ENCODE results near the gene ZNF354B. TPM values are rescaled to one million over a fixed set of nuclear protein-coding genes. Genes with fewer than 3 reads are reported as not detected.
A peak's percentile ranks its signal among the peaks of the same experiment; 100 is the strongest.

Gene ZNF354B
- 8.4 TPM for total RNA-seq

DNA sequence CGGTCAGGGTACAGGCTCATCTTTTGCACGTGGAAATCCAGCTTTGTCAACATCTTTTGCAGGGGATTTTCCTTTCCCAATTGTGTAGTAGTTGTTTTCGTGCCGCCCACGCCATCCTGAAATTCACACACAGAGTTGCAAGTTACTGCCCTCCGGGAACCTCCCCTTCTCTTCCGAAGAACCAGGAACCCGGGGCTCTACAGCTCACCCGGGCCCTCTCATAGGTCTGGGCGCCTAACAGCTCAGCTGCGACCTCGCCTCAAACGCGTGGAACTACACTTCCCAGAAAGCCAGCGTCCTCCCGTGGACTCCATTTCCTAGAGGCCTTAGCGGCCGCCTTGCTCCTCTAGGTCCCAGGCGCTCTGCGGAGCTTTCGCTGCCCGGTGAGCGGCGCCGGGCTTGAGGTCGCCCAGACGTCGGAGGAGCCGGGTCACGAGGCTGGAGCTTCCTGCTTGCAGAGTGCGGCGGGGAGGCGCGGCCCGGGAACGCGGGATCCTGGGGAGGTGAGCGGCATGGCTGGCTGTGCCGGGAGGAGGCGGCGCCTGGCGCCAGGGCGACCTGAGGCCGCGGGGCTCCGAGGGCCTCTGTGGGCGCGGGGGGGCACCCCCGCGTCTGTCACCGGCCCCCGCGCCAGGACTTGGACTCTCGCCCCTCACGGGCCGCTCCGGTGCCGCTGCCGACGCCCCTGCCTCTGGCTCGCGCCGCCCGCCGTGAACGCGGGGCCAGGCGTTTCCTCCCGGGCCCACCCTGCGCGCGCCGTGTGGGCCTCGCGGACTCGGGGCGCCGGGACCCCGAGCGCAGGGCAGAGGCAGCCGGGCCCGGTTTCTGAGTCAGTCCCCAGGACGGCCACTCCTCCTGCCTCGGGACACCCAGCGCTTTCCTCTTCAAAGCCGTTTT is at the start of gene ZNF354B:
ZNF354B (plus strand) TSS at position 329 of the 897 bp plus-strand sequence. CDS start 1,095 bp downstream, outside the sequence.
- Histone ChIP-seq H3K36me3 (ENCODE audit: control insufficient read depth in 3 of 3, insufficient read depth in 3 of 3, low read length in 3 of 3) (peaks cover 8 to 20% (median 12%) of the 10 kb centered on the region in 3 donors), H3K27ac (ENCODE audit: low read depth, low read length) (peak within 1 kb of the TSS; percentile 69), H3K4me1 (ENCODE audit: control insufficient read depth in 3 of 3, insufficient read depth in 3 of 3, low read length in 3 of 3) (peaks cover 7 to 12% (median 11%) of the 10 kb centered on the region in 3 donors), H3K9me3 (ENCODE audit: control insufficient read depth in 3 of 3, low read length in 3 of 3) (no peaks in the 10 kb centered on the region), H3K9ac (ENCODE audit: low read depth in 1 of 3, low read length in 3 of 3) (peak within 1 kb of the TSS; percentile 61 to 81 (median 78)), H3K27me3 (ENCODE audit: control insufficient read depth in 3 of 3, insufficient read depth in 3 of 3, low read length in 3 of 3) (peaks cover 0 to 3% (median 0%) of the 10 kb centered on the region in 3 donors), H3K4me3 (ENCODE audit: low read length in 3 of 3) (peak within 1 kb of the TSS; percentile 59 to 81 (median 75))

DNA sequence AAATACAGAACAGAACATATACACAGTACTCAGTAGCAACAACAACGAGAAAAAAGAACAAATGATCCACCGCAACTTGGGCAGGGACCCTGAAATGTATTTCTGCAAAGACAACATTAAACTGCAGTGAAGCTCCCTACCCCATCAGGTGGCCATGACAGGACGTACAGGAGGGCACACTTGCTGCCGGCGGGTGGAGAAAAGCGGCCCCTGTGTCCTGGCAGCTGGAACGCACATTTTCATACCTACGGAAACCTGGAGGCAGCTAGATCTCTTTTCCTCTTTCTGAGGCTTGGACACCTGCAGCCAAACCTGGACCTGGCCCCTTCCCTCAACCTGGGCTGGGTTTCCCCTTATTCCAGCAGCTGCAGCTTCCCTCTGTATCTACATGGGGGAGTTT is 42.2 kb upstream of the ZNF354B start:
- Histone ChIP-seq H3K27me3 (ENCODE audit: control insufficient read depth in 3 of 3, insufficient read depth in 3 of 3, low read length in 3 of 3) (no peaks in the 10 kb centered on the region), H3K36me3 (ENCODE audit: control insufficient read depth in 3 of 3, insufficient read depth in 3 of 3, low read length in 3 of 3) (no peaks in the 10 kb centered on the region), H3K4me1 (ENCODE audit: control insufficient read depth in 3 of 3, insufficient read depth in 3 of 3, low read length in 3 of 3) (no peaks in the 10 kb centered on the region), H3K4me3 (ENCODE audit: low read length in 3 of 3) (no peak overlapping the region), H3K27ac (ENCODE audit: low read depth, low read length) (no peak overlapping the region), H3K9ac (ENCODE audit: low read depth in 1 of 3, low read length in 3 of 3) (no peak overlapping the region), H3K9me3 (ENCODE audit: control insufficient read depth in 3 of 3, low read length in 3 of 3) (no peaks in the 10 kb centered on the region)

DNA sequence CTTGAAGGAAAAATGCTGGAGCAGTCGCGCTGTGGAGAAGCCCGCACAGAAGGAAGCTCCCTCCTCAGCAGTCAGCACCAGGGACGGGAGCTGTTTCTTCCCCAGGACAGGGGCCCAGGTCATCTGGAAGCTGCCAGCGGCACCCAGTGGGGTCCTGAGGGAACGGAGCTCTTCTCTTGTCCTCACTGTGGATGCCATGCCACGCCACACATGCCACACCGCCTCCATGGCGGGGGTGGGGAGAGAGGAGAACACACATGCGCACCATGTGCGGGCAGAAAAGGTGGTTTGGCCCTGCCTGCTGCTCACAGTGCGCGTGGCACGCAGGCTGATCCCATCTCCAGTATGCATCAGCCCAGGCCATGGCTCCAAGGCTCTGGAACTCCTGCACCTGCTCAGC is 41.7 kb upstream of the ZNF354B start:
- H3K27me3 ChIP-seq (ENCODE audit: control insufficient read depth in 3 of 3, insufficient read depth in 3 of 3, low read length in 3 of 3) = no peaks in the 10 kb centered on the region
- H3K4me1 ChIP-seq (ENCODE audit: control insufficient read depth in 3 of 3, insufficient read depth in 3 of 3, low read length in 3 of 3) = no peaks in the 10 kb centered on the region
- H3K9me3 ChIP-seq (ENCODE audit: control insufficient read depth in 3 of 3, low read length in 3 of 3) = no peaks in the 10 kb centered on the region
- no peak overlapping the region for H3K27ac ChIP-seq (ENCODE audit: low read depth, low read length)
- no peaks in the 10 kb centered on the region for H3K36me3 ChIP-seq (ENCODE audit: control insufficient read depth in 3 of 3, insufficient read depth in 3 of 3, low read length in 3 of 3)
- no peak overlapping the region for H3K9ac ChIP-seq (ENCODE audit: low read depth in 1 of 3, low read length in 3 of 3)
- H3K4me3 ChIP-seq (ENCODE audit: low read length in 3 of 3) = no peak overlapping the region

DNA sequence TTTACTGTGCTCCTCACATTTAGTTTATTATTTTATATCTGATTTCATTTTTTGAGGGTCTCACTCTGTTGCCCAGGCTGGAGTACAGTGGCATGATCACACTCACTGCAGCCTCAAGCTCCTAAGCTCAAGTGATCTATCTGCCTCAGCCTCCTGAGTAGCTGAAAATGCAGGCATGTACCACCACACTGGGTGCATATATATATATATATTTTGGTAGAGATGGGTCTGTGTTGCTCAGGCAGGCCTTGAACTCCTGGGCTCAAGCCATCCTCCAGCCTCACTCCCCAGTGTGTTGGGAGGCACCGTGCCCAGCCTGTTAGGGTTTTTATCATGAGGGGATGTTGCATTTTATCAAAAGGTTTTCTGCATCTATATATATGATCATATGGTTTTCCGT is 39.8 kb upstream of the ZNF354B start:
- H3K9me3 ChIP-seq (ENCODE audit: control insufficient read depth in 3 of 3, low read length in 3 of 3) = no peaks in the 10 kb centered on the region
- no peaks in the 10 kb centered on the region for H3K4me1 ChIP-seq (ENCODE audit: control insufficient read depth in 3 of 3, insufficient read depth in 3 of 3, low read length in 3 of 3)
- H3K27me3 ChIP-seq (ENCODE audit: control insufficient read depth in 3 of 3, insufficient read depth in 3 of 3, low read length in 3 of 3) = no peaks in the 10 kb centered on the region
- H3K9ac ChIP-seq (ENCODE audit: low read depth in 1 of 3, low read length in 3 of 3) = no peak overlapping the region
- H3K27ac ChIP-seq (ENCODE audit: low read depth, low read length) = no peak overlapping the region
- no peak overlapping the region for H3K4me3 ChIP-seq (ENCODE audit: low read length in 3 of 3)
- H3K36me3 ChIP-seq (ENCODE audit: control insufficient read depth in 3 of 3, insufficient read depth in 3 of 3, low read length in 3 of 3) = no peaks in the 10 kb centered on the region

DNA sequence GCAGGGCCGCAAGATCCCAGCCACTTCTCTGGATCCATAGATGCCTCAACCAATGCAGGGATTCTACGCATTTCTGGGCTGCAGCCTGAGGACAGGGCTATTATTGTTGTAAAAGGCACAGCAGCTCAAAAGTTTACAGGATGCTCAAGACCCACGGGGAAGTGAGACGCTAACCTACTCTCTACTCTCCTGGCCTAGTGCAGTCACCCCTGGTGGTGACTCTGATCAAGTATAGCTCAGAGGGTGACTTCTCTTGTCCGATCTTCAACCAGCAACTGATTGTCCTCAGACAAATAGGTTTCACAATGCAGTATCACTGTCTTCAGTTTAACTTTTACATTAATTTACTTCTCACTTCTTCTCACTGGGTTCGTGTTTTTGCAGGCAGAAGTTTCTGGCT is 34.3 kb upstream of the ZNF354B start:
- Histone ChIP-seq H3K27ac (ENCODE audit: low read depth, low read length) (no peak overlapping the region), H3K9ac (ENCODE audit: low read depth in 1 of 3, low read length in 3 of 3) (no peak overlapping the region), H3K27me3 (ENCODE audit: control insufficient read depth in 3 of 3, insufficient read depth in 3 of 3, low read length in 3 of 3) (peaks cover 0 to 7% (median 0%) of the 10 kb centered on the region in 3 donors), H3K36me3 (ENCODE audit: control insufficient read depth in 3 of 3, insufficient read depth in 3 of 3, low read length in 3 of 3) (no peaks in the 10 kb centered on the region), H3K9me3 (ENCODE audit: control insufficient read depth in 3 of 3, low read length in 3 of 3) (peaks cover 0 to 3% (median 0%) of the 10 kb centered on the region in 3 donors), H3K4me3 (ENCODE audit: low read length in 3 of 3) (no peak overlapping the region), H3K4me1 (ENCODE audit: control insufficient read depth in 3 of 3, insufficient read depth in 3 of 3, low read length in 3 of 3) (no peaks in the 10 kb centered on the region)

DNA sequence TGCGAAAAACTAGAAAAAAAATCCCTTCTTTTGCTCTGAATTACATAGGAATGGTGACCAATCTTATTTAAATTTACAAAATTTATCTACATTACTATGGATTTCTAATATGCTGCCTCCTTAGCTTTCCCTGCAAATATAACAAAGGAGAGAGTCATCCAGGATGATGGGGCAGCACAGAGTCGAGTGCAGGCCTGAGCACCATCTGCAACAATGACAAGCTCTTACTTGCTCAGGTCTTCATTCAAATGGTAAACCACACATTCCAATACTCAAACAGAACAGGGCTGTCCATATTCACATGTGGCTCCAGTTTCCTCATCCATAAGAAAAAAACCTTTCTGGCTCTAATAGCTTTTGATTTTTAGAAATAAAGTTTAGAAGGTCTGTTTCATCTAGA is 33.5 kb upstream of the ZNF354B start:
- no peaks in the 10 kb centered on the region for H3K36me3 ChIP-seq (ENCODE audit: control insufficient read depth in 3 of 3, insufficient read depth in 3 of 3, low read length in 3 of 3)
- no peak overlapping the region for H3K9ac ChIP-seq (ENCODE audit: low read depth in 1 of 3, low read length in 3 of 3)
- no peak overlapping the region for H3K4me3 ChIP-seq (ENCODE audit: low read length in 3 of 3)
- H3K9me3 ChIP-seq (ENCODE audit: control insufficient read depth in 3 of 3, low read length in 3 of 3) = peaks cover 0 to 3% (median 0%) of the 10 kb centered on the region in 3 donors
- peaks cover 0 to 7% (median 0%) of the 10 kb centered on the region in 3 donors for H3K27me3 ChIP-seq (ENCODE audit: control insufficient read depth in 3 of 3, insufficient read depth in 3 of 3, low read length in 3 of 3)
- no peaks in the 10 kb centered on the region for H3K4me1 ChIP-seq (ENCODE audit: control insufficient read depth in 3 of 3, insufficient read depth in 3 of 3, low read length in 3 of 3)
- no peak overlapping the region for H3K27ac ChIP-seq (ENCODE audit: low read depth, low read length)

DNA sequence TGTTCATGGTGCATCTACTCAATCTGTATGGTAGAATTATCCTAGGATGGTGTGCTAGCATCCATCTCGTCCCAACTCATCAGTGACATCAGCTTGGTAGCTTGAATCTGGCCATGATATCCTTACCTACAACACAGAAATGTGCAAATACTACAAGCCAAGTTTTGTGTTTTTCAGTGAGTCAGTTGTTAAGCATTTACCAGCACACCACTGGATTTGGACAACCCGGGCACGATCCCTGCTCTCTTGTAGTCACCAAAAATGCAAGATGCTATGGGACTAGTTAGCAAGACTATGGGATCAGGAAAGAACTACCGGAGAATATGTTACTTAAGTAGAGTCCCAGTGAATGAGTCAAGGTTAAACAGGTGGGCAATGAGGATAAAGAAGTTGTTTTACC is 32.1 kb upstream of the ZNF354B start:
- peaks cover 0 to 3% (median 0%) of the 10 kb centered on the region in 3 donors for H3K9me3 ChIP-seq (ENCODE audit: control insufficient read depth in 3 of 3, low read length in 3 of 3)
- no peak overlapping the region for H3K4me3 ChIP-seq (ENCODE audit: low read length in 3 of 3)

DNA sequence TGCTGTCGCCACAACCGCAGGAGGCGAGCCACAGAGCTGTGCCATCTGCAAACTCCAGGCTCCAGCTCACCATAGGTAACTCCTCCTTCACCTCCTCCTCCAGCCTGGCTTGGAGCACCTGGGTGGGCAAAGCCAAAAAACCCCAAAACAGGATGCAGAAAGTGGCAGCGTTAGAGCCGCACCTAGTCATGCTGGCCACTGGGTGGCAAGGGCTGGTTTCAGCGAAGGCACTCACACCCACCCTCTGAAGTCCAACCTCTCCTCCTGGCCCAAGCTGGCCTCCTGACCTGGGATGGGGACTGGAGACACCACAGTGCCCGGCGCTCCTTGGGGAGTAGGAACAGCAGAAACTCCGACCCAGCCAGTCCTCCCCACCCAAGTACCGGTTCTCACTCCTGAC is 28.7 kb upstream of the ZNF354B start:
- Histone ChIP-seq H3K4me1 (ENCODE audit: control insufficient read depth in 3 of 3, insufficient read depth in 3 of 3, low read length in 3 of 3) (no peaks in the 10 kb centered on the region), H3K27me3 (ENCODE audit: control insufficient read depth in 3 of 3, insufficient read depth in 3 of 3, low read length in 3 of 3) (peaks cover 0 to 10% (median 0%) of the 10 kb centered on the region in 3 donors), H3K27ac (ENCODE audit: low read depth, low read length) (no peak overlapping the region), H3K9me3 (ENCODE audit: control insufficient read depth in 3 of 3, low read length in 3 of 3) (no peaks in the 10 kb centered on the region), H3K9ac (ENCODE audit: low read depth in 1 of 3, low read length in 3 of 3) (no peak overlapping the region), H3K4me3 (ENCODE audit: low read length in 3 of 3) (no peak overlapping the region), H3K36me3 (ENCODE audit: control insufficient read depth in 3 of 3, insufficient read depth in 3 of 3, low read length in 3 of 3) (no peaks in the 10 kb centered on the region)

More for the DNA sequence above, 32.1 kb upstream of the ZNF354B start:
- no peak overlapping the region for H3K27ac ChIP-seq (ENCODE audit: low read depth, low read length)
- no peaks in the 10 kb centered on the region for H3K36me3 ChIP-seq (ENCODE audit: control insufficient read depth in 3 of 3, insufficient read depth in 3 of 3, low read length in 3 of 3)
- H3K9ac ChIP-seq (ENCODE audit: low read depth in 1 of 3, low read length in 3 of 3) = no peak overlapping the region
- H3K27me3 ChIP-seq (ENCODE audit: control insufficient read depth in 3 of 3, insufficient read depth in 3 of 3, low read length in 3 of 3) = peaks cover 0 to 7% (median 0%) of the 10 kb centered on the region in 3 donors
- no peaks in the 10 kb centered on the region for H3K4me1 ChIP-seq (ENCODE audit: control insufficient read depth in 3 of 3, insufficient read depth in 3 of 3, low read length in 3 of 3)

DNA sequence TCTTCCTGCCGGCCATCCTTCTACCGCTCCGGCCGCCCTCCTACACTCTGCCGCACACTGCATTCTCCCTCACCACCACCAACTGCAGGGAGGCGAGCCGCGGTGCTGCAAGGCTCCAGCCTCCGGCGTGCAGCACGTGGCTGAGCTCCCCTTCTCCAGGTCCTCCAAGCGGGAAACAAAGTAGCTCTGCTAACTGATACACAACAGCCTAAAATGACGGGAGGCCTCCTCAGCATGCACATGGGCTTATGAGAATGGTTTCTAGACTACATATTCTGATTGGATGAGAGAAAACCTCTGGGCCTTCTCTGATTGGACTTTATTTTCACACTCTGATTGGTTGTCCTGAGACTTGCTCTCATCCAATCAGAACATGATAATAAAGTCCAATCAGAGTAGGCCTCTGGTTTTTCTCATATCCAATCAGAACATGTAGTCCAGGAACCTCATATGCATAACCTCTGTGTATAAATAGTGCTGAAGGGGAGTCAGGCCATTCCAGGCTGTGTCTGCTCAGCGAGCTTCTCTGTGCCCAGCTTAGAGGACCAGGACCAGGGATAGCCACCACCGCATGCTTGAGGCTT is 27.0 kb upstream of the ZNF354B start:
- Histone ChIP-seq H3K4me1 (ENCODE audit: control insufficient read depth in 3 of 3, insufficient read depth in 3 of 3, low read length in 3 of 3) (no peaks in the 10 kb centered on the region), H3K9ac (ENCODE audit: low read depth in 1 of 3, low read length in 3 of 3) (no peak overlapping the region), H3K27ac (ENCODE audit: low read depth, low read length) (no peak overlapping the region), H3K36me3 (ENCODE audit: control insufficient read depth in 3 of 3, insufficient read depth in 3 of 3, low read length in 3 of 3) (no peaks in the 10 kb centered on the region), H3K27me3 (ENCODE audit: control insufficient read depth in 3 of 3, insufficient read depth in 3 of 3, low read length in 3 of 3) (peaks cover 0 to 9% (median 0%) of the 10 kb centered on the region in 3 donors), H3K4me3 (ENCODE audit: low read length in 3 of 3) (no peak overlapping the region), H3K9me3 (ENCODE audit: control insufficient read depth in 3 of 3, low read length in 3 of 3) (no peaks in the 10 kb centered on the region)

DNA sequence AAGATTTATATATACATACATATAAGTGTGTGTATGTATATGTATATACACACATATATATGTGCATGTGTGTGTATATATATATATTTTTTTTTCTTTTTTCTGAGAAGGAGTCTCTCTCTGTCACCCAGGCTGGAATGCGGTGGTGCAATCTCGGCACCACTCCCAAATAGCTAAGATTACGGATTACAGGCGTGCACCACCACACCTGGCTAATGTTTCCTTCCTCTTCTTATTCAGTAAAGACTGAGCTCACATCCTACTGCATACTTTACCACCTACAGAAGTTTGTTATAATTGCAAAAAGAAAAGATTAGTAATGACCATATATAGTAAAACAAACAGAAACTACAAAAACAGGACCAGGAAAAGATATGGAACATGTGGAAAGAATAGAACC is 23.1 kb upstream of the ZNF354B start:
- Histone ChIP-seq H3K36me3 (ENCODE audit: control insufficient read depth in 3 of 3, insufficient read depth in 3 of 3, low read length in 3 of 3) (no peaks in the 10 kb centered on the region), H3K27ac (ENCODE audit: low read depth, low read length) (no peak overlapping the region), H3K9me3 (ENCODE audit: control insufficient read depth in 3 of 3, low read length in 3 of 3) (no peaks in the 10 kb centered on the region), H3K9ac (ENCODE audit: low read depth in 1 of 3, low read length in 3 of 3) (no peak overlapping the region), H3K4me1 (ENCODE audit: control insufficient read depth in 3 of 3, insufficient read depth in 3 of 3, low read length in 3 of 3) (no peaks in the 10 kb centered on the region), H3K4me3 (ENCODE audit: low read length in 3 of 3) (no peak overlapping the region), H3K27me3 (ENCODE audit: control insufficient read depth in 3 of 3, insufficient read depth in 3 of 3, low read length in 3 of 3) (peaks cover 0 to 2% (median 0%) of the 10 kb centered on the region in 3 donors)

Measured in skeletal muscle tissue (tissue), 4 donors.